Stimulated activated CD4-positive, alpha-beta T cell treated with anti-CD3 and anti-CD28 coated beads, TNF-alpha, amount 100 ng/mL, for 1 hour (primary cell): ENCODE results near the gene CHRNA4.
"Not testable (repeated sequence)": the region's sequence is repeated elsewhere in the genome, so short reads cannot be mapped to it uniquely, and the experiment has no call there.

Experiments used
- DNase-seq, 3 donors: peaks; one replicate each; pipeline ENCODE4 v3.0.0-alpha.2; 2020; ENCODE audit warnings: low read depth in 3 of 3, low spot score in 1 of 3

The CHRNA4 gene

DNA sequence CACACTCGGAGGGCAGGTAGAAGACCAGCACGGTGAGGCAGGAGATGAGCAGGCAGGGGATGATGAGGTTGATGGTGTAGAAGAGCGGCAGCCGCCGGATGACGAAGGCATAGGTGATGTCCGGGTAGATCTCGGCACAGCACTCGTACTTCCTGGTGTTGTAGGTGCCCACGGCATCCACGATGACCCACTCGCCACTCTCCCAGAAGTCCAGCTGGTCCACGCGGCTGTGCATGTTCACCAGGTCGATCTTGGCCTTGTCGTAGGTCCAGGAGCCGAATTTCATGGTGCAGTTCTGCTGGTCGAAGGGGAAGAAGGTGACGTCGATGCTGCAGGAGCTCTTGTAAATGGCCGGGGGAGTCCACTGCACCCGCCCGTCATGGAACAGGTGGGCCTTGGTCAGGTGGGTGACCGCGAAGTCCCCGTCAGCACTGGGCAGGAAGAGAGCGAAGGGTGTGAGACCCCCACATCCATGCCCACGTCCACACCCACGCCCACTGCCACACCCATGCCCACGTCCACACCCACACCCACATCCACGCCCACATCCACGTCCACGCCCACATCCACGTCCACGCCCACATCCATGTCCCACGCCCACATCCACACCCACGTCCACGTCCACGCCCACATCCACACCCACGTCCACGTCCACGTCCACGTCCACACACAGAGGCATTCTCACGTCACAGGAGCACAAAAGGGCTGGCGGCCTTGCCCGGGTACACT, 10.4 kb downstream of the CHRNA4 start:
- DNase-seq, result no peak

DNA sequence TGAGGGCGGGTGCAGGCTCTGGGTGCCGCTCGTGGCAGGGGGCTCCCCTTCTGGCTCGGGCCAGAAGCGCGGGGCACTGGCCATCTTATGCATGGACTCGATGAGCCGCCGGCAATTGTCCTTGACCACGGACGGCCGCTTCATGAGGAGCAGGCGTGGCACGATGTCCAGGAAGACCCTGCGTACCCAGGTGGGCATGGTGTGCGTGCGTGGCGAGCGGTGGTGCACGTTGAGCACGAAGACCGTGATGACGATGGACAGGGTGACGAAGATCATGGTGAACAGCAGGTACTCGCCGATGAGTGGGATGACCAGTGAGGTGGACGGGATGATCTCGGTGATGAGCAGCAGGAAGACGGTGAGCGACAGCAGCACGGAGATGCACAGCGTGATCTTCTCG, 11.0 kb downstream of the CHRNA4 start:
- DNase-seq, result no peak

DNA sequence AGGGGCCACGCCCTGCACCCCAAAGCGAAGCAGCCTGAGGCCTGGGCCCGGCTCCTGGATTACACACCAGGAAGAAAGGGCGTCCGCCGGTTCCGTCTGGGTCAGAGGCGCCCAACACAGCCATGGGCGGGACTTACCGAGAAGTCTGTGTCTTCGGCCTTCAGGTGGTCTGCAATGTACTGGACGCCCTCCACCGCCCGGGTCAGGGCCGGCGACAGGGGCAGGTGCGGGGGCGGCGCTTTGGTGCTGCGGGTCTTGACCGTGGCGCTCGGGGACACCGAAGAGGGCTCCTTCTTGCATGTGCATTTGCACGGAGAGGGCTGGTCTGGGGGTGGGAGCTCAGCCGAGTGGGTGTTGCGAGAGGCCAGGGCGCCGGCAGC, 11.6 kb downstream of the CHRNA4 start:
- DNase-seq, result no peak

DNA sequence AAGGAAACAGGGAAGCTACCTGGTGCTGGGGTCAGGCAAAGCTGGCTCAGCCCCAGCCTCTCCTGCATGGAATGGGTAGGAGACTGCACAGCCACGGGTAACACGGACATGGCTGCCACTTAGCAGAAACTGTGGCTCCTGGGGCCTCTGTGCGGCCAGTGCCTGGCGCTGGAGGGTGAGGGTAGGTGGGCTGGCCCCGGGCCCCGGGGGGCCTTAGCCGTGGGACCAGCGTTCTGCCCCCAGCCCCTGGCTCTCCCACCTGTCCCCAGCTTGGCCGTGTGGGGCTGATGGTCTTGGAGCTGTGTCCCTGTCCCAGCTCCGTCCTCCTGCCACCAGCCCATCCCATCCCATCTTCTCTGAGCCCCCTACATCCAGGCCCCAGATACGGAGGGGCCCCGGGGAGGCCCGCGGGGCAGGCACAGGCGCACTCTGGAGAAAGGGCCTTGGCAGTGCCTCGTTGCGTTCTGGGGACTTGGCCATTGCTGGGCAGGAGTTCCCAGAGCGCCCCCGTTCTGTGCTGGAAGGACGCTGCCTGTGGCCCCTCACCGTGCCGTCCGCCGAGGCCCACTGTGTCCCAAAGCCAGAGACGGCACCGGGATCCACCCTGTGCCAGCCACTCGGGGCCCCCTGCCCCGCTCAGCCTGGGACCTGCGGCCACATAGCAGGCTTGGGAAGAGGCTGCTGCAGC, 12.2 kb downstream of the CHRNA4 start:
- no peak for DNase-seq

DNA sequence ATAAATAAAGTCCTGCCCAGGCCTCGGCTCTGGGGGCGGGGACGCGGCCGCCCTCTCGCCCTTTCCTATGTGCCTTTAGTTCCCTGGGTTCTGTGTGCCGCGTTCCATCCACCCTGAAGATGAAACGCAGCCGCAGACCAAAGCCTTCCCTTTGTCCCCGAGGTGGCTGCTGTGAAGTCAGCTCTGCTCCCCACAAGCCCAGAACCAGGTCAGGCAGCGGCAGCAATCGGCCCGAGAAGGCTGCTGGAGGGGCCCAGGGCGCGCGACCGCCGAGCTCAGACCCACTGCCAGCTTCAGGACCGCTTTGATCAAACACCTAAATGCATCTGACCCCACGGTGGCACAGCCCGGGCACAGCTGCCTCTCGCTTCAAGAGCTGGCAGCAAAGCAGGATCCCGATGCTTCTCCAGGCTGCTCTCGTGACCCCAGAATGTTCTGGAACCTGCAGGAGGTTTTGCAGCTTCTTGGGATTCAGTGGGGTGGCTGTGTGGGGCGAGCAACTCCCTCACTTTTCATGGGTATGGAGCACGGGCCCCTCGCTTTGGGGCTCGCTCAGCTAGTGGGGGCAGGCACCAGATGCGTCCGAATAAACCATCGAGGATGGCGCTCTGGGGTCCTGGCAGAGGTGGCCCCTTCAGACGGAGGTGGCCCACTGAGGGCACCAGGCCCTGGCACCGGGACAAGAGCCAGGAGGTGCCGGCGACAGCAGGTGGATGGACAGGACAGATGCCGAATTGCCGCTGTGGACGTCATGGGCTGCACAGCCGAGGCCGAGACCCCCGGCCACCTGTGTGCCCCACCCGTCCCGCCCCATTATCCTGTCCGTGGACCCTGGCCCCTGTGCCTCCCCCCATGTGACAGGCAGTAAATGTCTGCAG, 13.0 kb downstream of the CHRNA4 start:
- no peak for DNase-seq

DNA sequence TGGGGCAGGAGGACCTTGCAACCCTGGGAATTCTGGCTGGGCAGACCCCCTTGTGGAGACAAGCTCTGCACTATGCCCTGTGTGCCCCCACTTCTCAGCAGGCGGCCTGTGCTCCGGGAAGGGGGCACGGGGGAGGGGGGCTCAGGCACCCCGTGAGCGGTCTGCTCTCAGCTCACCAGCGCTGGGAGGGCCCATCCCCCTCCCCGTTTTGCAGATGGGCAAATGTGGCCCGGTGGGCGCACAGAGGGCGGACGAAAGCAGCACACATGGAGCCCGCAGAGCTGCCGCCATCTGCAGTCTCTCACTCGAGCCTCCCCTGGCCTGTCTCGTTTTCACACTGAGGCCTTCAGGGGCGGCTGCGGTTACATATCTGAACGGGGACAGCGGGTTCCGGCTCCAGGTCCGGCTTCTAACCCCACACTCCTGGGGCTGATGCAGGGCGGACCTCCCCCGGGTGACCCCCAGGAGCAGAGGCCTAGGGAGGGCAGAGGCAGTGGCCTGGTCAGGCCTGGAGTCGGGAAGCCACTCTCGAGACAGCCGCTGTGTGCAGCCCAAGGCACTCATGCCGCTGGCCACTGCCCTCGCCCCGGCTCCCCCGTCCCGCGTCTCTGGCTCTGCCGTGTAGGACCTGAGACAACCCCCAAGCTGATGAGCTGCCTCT, 13.9 kb downstream of the CHRNA4 start:
- DNase-seq, result no peak

DNA sequence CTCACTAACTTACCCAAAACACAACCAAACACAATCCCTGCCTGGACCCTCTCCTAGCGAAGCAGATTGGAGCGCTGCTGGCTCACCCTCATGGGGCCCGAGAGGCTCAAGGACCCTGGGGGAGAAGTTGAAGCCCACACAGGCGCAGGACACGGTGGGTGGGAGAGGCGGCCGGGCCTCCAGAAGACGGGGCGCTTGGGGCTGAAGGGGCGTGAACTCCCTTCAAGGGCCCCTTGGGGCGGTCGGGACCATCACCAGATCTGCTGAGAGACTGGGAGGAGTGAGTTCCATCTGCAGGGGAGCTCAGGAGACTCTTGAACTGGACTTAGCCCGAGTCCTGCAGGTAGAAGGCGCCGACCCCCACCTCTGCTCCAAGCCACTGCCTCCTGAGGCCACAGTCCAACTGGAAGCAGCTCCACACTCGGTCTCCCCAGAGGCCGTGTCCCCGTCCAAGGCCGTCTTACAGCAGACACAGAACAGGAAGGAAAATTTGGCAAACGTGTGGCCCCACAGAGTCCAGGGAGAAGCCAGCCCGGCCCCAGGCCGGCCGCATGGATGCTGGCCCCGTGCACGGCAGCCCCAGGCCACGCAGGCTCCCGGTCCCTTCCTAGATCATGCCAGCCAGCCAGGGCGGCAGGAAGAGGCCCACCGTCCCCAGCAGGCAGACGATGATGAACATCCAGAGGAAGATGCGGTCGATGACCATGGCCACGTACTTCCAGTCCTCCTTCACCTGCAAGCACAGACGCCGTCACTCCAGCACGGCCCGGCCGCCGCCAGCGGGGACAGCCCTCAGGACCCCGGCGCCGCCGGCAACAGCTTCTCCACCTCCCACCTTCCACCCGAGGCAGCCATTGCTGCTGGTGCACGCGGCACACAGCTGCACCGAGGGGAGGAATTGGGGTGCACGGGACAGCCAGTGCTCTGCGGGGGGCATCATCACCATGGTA, 14.7 kb downstream of the CHRNA4 start:
- no peak for DNase-seq

DNA sequence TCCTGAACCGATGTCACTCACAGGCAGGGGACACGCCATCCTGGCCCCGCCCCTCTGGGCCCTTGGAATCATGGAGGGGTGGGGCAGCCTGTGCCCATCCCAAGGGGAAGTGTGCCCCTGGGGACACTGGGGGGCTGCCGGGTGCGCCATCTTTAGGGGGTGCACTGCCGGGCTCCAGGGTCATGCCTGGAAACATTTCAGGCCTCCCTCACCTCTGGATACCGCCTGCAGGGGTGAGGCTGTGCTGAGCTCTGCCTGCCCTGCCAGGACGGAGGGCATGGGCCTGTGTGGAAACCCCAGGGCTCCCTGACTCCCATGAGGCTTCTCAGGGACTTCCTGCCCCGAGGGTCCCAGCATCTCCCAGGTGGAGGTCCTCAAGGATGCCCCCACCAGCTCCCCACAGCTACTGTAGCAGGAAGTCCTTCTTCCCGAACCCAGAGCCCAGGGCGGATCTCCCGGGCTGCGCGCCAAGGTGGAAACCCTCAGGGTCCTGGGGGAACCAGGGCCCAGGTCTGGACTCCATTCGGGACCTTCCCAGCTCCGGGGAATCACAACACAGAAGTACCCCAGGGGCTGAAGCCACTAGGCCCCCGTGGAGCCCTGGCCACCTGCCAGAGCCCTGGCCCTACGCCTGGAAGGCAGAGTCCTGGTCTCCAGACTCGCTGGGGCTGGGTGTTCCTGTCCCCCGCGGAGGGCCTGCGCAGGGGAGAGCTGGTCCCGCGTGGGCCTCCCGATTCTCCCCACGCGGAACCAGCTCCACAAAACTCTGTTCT, 15.6 kb downstream of the CHRNA4 start:
- DNase-seq, result no peak

DNA sequence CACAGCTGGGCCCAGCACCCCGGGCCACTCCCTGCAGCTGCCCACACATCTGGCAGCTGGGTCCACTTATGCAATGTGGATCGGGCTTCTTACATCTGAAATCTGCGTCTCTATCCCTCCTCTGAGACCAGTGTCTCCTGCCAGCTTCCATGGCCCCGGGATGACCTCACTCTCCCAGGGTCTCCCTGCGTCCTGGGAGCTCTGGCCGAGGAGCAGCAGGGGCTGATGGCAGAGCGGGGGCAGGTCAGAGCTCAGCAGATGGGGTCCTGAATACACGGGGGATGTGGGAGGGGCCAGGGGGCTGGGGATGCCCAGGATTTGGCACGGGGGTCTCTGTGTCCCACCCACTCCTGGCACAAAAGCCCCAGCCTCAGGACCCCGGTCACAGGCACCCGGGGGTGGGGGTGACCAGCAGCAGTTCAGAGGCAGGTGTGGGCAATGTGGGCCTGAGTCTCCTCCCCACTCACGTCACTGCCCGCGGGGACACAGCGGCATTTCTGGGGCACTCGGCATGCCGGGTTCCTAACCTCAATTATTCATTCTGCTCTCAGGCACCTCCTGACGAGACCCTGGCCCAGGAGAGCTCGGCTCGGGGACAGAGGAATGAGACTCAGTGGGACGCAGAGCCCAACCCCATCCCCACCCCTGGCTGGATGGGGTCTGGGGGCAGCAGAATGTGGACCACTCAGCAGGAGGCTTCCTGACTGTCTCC, 16.4 kb downstream of the CHRNA4 start:
- no peak for DNase-seq

DNA sequence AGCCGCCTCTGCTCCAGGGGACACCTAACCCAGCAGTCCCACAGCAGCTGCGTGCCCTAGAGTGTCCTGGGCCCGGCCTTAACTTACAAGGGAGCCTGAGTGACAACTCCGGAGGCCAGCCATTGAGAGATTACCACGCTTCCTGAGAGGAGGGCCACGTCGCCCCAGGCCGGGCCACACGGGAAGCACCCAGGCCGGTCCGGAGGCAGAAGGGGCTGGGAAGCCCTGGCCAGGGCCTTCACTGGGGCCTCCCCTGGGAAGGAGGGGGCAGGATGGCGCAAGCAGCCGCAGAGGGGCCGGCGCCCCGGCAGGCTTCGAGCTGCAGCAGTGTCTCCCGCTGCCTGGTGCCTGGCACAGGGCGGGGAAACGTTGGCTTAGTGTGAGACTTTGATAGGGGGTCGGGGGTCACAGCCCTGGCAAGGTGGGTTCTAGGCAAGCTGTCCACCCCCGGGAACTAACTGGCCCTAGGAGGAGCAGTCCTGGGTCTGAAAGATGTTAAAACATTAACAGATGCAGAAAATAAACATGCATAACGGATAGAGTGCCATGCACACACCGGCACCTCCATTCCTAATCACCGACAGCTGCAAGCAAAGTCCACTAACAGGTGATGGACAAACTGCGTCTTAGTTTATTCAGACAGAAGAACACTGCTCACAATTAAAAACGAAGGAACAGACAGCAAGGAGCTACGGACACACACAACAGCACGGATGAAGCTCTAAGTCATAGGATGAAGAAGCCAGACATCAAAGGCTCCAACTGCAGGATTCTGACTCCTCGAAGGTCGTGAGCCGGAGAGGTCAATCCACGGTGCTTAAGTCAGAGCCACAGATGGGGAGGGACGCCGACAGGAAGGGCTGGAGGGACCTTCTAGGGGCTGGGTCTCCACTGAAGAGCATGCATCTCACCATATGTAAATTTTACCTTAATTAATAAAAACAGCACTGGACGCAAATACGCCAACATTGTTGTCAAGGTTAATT, 17.4 kb downstream of the CHRNA4 start:
- no peak for DNase-seq

DNA sequence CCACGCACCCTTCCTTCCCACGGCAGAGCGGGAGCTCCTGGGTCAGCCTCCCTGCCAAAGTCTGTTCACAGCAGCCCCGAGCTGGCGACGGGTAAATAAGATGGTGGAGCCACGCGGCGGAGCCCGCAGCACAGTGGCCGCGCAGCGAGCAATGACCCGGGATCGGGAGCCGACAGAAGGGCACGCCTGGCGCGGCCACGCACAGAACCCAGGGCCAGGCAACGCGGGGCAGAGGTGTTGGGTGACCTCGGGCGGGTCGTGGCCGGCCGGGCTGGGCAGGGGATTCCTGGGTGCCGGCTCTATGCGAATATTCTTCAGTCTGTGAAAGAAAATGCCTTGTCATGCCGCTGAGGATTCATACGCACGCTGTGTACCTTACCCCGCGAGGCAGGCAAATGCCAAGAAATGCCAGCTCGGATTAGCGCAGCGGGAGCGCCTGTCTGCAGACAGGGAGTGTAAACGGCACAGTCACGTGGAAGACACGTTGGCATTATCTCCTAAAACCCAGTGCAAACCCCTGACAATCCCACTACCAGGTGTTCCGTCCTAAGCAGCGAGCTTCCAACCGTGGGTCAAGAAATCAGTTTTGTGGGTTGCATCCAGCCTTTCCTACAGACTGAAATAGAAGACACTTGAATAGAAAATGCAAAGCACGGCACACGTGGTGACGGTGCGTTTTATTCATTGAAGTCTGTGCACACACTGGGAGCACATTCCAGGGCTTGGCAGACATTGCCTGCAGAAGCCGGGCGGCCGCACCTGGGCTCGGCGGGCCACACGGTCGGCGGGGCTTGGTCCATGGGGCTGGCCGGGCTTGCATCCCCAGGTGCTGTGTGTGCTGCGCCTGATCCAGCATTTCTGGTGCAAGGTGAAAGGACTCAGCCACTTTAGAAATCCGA, 18.3 kb downstream of the CHRNA4 start:
- DNase-seq, result no peak

DNA sequence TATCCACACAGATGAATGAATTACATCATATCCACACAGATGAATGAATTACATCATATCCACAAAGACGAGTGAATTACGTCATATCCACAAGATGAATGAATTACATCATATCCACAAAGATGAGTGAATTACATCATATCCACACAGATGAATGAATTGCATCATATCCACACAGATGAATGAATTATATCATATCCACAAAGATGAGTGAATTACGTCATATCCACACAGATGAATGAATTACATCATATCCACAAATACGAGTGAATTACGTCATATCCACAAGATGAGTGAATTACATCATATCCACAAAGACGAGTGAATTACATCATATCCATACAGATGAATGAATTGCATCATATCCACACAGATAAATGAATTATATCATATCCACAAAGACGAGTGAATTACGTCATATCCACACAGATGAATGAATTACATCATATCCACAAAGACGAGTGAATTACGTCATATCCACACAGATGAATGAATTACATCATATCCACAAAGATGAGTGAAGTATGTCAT, 20.9 kb downstream of the CHRNA4 start:
- DNase-seq, result not testable (repeated sequence)

DNA sequence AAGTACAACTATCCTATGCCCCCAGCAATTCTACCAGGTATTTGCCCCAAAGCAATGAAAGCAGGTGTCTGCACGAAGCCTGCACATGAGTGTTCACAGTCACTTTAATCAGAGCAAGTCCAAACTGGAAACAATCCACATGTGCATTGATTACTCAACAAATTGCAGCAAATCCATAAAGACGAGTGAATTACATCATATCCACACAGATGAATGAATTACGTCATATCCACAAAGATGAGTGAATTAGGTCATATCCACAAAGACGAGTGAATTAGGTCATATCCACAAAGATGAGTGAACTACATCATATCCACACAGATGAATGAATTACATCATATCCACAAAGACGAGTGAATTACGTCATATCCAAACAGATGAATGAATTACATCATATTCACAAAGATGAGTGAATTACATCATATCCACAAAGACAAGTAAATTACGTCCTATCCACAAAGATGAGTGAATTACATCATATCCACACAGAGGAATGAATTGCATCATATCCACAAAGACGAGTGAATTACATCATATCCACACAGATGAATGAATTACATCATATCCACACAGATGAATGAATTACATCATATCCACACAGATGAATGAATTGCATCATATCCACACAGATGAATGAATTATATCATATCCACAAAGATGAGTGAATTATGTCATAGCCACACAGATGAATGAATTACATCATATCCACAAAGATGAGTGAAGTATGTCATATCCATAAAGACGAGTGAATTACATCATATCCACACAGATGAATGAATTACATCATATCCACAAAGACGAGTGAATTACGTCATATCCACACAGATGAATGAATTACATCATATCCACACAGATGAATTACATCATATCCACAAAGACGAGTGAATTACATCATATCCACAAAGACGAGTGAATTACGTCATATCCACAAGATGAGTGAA, 21.7 kb downstream of the CHRNA4 start:
- not testable (repeated sequence) for DNase-seq

DNA sequence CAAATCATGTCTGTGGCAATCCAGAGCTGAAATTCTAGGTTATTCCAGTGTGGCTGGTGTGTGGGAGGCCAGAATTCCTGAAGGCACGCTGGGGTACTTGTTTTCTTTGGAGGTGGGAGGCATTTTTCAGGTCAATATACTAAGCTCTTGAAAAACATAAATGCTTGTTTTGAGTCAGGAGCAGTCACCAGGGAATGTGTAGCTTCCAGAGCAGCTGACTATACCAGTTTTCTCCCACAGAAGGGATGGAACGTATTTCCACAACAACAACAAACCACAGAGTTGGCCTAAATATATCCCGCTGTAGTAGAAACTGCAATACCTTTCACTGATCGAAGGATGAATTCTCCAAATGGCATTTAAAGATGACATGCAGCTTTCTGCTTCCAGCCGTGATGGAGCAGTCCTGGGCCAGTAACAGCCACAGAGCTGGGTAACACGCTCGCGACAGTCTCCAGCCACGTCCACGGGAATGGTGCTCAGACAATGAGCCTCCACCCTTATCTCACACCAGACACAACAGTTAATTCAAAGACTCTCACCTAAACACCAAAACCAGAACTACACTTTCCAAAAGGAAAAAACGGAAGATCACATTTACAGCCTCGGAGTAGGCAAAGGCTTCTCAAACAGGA, 23.2 kb downstream of the CHRNA4 start:
- DNase-seq, result no peak

DNA sequence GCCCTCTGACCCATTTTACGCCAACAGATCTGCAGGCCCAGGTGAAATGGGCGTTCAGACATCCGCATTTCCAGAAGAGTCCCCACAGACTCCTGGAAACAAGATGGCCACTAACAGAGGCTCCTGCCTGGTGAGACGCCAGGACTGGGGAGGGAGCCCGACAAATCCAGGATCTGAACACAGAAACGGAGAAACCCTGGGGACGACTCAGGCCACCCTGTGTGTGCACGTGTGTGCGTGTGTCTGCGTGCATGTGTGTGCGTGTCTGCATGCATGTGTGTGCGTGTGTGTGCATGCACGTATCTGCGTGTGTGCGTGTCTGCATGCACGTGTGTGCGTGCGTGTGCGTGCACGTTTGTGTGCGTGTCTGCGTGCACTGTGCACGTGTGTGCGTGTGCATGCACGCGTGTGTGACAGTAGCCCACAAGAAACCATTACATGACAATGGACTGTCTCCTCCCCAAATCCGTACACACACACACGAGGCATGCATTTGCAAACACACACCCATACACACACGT, 24.9 kb downstream of the CHRNA4 start:
- no peak for DNase-seq
